Esophagus muscularis mucosa (tissue), 4 donors: ENCODE measurements around the gene ASAH2B. TPM values are rescaled to one million over a fixed set of nuclear protein-coding genes. Genes with fewer than 3 reads are reported as not detected.
A peak's percentile ranks its signal among the peaks of the same experiment; 100 is the strongest.
"Not testable (repeated sequence)": the region's sequence is repeated elsewhere in the genome, so short reads cannot be mapped to it uniquely, and the experiment has no call there.

Source experiments
- DNase-seq: peaks from one replicate; pipeline ENCODE4 v3.0.0-alpha.2; 2017; ENCODE audit errors: extremely low spot score
- H3K27ac ChIP-seq, 4 donors: fragments of 200-600 bp; sonication (generic); replicated peaks in 1 of 4; 1 replicate in 3 of 4; 2 replicates in 1 of 4; pipeline ENCODE4 v1.5.1; 2016 to 2019; ENCODE audit warnings: mild to moderate bottlenecking in 1 of 4
- H3K27me3 ChIP-seq, 4 donors: fragments of 200-600 bp; sonication (generic); one replicate each; pipeline versions ENCODE4 v1.5.1 to v1.6.0; 2016 to 2019
- H3K36me3 ChIP-seq, 4 donors: fragments of 200-600 bp; sonication (generic); one replicate each; pipeline ENCODE4 v1.5.1; 2016 to 2019
- H3K4me1 ChIP-seq, 4 donors: fragments of 200-600 bp; sonication (generic); one replicate each; pipeline ENCODE4 v1.5.1; 2016 to 2019
- H3K4me3 ChIP-seq, 4 donors: fragments of 200-600 bp; sonication (generic); 1 replicate in 2 of 4; 2 replicates in 2 of 4; pipeline ENCODE4 v1.5.1; 2016 to 2019; ENCODE audit warnings: mild to moderate bottlenecking in 4 of 4, moderate library complexity in 1 of 4
- H3K9me3 ChIP-seq, 4 donors: fragments of 200-600 bp; sonication (generic); 1 replicate in 3 of 4; 2 replicates in 1 of 4; pipeline ENCODE4 v1.5.1; 2016 to 2019
- EP300 ChIP-seq: sonication (generic); formaldehyde crosslinking; IDR thresholded peaks from one replicate; pipeline ENCODE4 v1.6.1; 2017; ENCODE audit warnings: antibody characterized with exemption
- POLR2A ChIP-seq: fragments of 450-650 bp; IDR thresholded peaks from one replicate; pipeline ENCODE4 v1.6.1; 2017; ENCODE audit warnings: antibody characterized with exemption, moderate library complexity, mild to moderate bottlenecking, low read depth
- POLR2AphosphoS5 ChIP-seq, 2 donors: sonication (generic); formaldehyde crosslinking; IDR thresholded peaks; one replicate each; pipeline ENCODE4 v1.6.1; 2017; ENCODE audit warnings: antibody characterized with exemption in 2 of 2
- WGBS: methylation state at CpG from one replicate; pipeline ENCODE4 v1.1.5; 2018; 5-methylcytosine and 5-hydroxymethylcytosine counted together
- intact Hi-C: fragments of 100-400 bp; cut with DNase I; formaldehyde crosslinking; loops from one replicate; pipeline ENCODE4 v1.15.1; 2023
- total RNA-seq, 4 donors: library from RNA; depleted of rRNA; stranded (reverse); fragments of >200 nt; gene quantifications; one replicate each; pipeline versions ENCODE4 v1.1.0 to v1.2.1, GENCODE V29; 2016
- TF ChIP-seq, protein P1 (sequence below), 3 experiments: fragments of 200-600 bp in 2 of 3; fragments of 450-650 bp in 1 of 3; sonication (generic) in 2 of 3; IDR thresholded peaks; one replicate each; pipeline ENCODE4 v1.5.1; 2017 to 2019; ENCODE audit warnings: antibody characterized with exemption in 3 of 3, mild to moderate bottlenecking in 2 of 3, moderate library complexity in 1 of 3

ASAH2B gene
- total RNA-seq, 4 donors from 2014 or later, result 0.66 to 2.9 (median 1.7) TPM

DNA sequence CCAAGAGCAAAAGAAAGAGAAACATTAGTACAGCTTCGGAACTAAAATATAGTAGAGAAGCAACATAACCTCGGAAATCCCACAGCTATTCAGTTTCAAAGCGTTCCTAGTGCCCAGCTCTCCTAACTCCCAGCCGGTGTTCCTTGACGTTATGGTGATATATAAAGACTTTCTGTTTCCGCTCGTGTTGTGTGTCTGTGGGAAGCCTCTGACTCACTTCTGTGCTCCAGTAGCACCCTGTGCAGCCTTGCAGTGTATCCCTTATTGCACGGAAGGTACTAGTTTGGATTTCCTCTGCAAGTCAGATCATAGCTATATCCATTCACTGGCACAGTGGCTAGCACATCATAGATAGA lies 535 bp downstream of the ASAH2B start:
- under 1% methylated on average over 8 of the region's 8 CpGs for WGBS
- Histone ChIP-seq H3K27ac (peak overlapping the region; percentile 74 to 85 (median 80)), H3K27me3 (no peaks in the 10 kb centered on the region), H3K9me3 (no peaks in the 10 kb centered on the region), H3K4me1 (peaks cover 2 to 14% (median 14%) of the 10 kb centered on the region in 4 donors), H3K4me3 (peak overlapping the region; percentile 75 to 82 (median 77)), H3K36me3 (no peaks in the 10 kb centered on the region)
- TF ChIP-seq, protein P1, sequence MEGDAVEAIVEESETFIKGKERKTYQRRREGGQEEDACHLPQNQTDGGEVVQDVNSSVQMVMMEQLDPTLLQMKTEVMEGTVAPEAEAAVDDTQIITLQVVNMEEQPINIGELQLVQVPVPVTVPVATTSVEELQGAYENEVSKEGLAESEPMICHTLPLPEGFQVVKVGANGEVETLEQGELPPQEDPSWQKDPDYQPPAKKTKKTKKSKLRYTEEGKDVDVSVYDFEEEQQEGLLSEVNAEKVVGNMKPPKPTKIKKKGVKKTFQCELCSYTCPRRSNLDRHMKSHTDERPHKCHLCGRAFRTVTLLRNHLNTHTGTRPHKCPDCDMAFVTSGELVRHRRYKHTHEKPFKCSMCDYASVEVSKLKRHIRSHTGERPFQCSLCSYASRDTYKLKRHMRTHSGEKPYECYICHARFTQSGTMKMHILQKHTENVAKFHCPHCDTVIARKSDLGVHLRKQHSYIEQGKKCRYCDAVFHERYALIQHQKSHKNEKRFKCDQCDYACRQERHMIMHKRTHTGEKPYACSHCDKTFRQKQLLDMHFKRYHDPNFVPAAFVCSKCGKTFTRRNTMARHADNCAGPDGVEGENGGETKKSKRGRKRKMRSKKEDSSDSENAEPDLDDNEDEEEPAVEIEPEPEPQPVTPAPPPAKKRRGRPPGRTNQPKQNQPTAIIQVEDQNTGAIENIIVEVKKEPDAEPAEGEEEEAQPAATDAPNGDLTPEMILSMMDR (IDR thresholded peaks at IDR 0.05), result no peak
- no peak for TF ChIP-seq POLR2A
- no peak for TF ChIP-seq POLR2AphosphoS5 (IDR thresholded peaks at IDR 0.05)
- TF ChIP-seq EP300, result no peak
- intact Hi-C loops, result no loop called here
- no peak for DNase-seq

DNA sequence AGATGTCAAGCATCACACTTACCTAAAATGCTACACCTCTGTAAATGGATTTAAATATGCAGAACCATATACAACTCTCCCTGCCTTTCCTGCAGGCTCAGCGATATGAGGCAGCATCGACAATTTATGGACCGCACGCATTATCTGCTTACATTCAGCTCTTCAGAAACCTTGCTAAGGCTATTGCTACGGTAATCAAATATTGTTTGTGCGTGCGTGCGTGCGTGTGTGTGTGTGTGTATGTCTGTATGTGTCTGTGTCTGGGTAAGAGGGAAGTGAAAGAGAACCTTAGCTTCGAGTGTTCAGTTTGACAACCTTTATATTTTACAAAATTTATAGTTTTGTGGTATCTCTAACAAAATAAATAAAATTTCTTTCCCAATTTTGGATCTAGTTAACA lies 3.1 kb downstream of the ASAH2B start:
- H3K27ac ChIP-seq, DNase-seq, intact Hi-C loops, H3K9me3 ChIP-seq, H3K4me3 ChIP-seq, H3K36me3 ChIP-seq, H3K27me3 ChIP-seq: not testable (repeated sequence)
- 92% methylated on average over 10 of the region's 10 CpGs for WGBS
- H3K4me1 ChIP-seq, result peaks cover 2 to 14% (median 14%) of the 10 kb centered on the region in 4 donors

DNA sequence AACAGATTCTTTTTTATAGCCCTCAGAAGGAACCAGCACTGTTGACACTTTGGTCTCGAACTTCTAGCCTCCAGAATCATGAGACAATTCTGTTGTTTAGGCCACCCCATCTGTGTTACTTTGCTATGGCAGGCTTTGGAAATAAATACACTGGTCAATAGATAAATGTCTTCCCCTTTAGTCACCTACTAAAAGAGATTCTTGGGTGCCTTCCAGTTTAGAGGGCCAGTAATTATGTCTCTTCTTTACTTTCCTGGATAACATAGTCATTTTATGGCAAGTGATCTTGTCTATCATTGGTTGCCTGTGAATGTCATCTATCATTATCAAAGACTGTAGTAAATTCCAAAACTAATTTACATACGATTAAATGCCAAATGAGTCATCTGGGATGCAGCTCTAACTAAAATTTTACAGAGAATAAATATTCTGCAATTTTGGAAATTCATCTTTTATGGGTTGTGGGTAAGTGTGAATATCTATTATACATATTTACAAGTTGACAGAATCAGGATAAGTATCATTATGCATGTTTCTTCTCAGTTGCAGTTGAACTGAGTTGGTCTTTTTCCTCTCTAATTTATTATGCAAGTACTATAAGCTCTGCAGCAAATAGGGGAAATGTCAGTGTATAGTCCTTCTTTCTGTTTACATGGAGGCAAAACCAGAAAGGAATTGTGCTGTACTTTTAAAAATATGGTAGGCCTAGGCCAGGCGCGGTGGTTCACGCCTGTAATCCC lies 27.2 kb downstream of the ASAH2B start:
- H3K27me3 ChIP-seq, result not testable (repeated sequence)

GRCh38 chr10:50772042-50772441 lies 32.3 kb downstream of the ASAH2B start:
- H3K4me1 ChIP-seq, H3K4me3 ChIP-seq, intact Hi-C loops, H3K36me3 ChIP-seq, DNase-seq, H3K27me3 ChIP-seq, H3K27ac ChIP-seq, H3K9me3 ChIP-seq: not testable (repeated sequence)
- WGBS, result 94% methylated on average over 2 of the region's 3 CpGs

More for the DNA sequence above, 27.2 kb downstream of the ASAH2B start:
- DNase-seq, H3K4me1 ChIP-seq, H3K4me3 ChIP-seq, H3K9me3 ChIP-seq, intact Hi-C loops, H3K36me3 ChIP-seq, H3K27ac ChIP-seq: not testable (repeated sequence)
- WGBS, result 94% methylated on average over 4 of the region's 5 CpGs

- H3K36me3 ChIP-seq, H3K27ac ChIP-seq, H3K9me3 ChIP-seq, H3K4me1 ChIP-seq, H3K27me3 ChIP-seq, DNase-seq, intact Hi-C loops, H3K4me3 ChIP-seq: not testable (repeated sequence)
- 57% methylated on average over 2 of the region's 2 CpGs for WGBS
These were observed 35.1 kb downstream of the ASAH2B start for GRCh38 chr10:50774868-50775267.

DNA sequence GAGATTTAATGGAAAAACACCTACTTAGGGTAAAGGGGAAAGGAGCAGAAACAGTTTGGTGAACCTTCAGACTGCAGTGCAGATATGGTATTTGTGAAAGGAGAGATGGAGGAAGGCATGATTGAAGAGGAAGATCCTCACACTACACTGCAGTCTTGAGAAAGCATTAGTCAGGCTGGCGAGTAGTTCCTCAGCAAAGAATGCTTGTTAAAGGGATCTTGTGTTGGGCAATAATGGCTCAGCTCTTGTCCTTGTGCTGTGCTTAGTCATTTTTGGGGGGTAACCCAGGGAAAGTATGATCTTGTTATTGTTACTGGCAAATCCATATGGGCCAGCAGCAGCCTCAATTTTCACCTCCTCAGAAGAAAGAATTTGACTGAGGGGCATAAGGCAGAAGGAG lies 40.3 kb downstream of the ASAH2B start:
- intact Hi-C loops, H3K4me1 ChIP-seq, DNase-seq, H3K27ac ChIP-seq, H3K27me3 ChIP-seq, H3K36me3 ChIP-seq, H3K4me3 ChIP-seq, H3K9me3 ChIP-seq: not testable (repeated sequence)
- WGBS, result 80% methylated on average over 1 of the region's 1 CpG

DNA sequence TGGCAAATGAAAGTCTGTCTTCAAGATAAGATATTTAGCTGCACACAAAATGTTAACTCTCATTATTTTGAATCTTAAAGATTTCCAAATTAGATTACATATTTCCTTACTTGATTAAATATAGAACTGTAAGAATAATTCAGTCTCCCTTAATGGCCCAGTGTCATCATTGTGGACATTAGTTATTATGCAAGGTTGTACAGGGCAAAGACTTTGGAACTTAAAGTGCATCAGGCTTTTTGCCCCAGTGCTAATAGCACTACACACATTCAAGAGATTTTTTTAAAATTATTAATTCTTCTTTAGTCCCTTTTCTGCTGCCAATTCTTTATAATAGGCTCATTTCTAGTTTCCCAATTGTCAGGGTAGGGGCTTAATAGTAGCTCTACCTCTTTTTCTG lies 42.3 kb downstream of the ASAH2B start:
- intact Hi-C loops, H3K4me1 ChIP-seq, H3K27me3 ChIP-seq, H3K4me3 ChIP-seq, H3K27ac ChIP-seq, H3K36me3 ChIP-seq, H3K9me3 ChIP-seq, DNase-seq: not testable (repeated sequence)

- H3K9me3 ChIP-seq, H3K36me3 ChIP-seq, H3K4me1 ChIP-seq, H3K4me3 ChIP-seq, H3K27me3 ChIP-seq, intact Hi-C loops, DNase-seq, H3K27ac ChIP-seq: not testable (repeated sequence)
- WGBS, result 71% methylated on average over 3 of the region's 5 CpGs
These were observed 48.2 kb downstream of the ASAH2B start for GRCh38 chr10:50787962-50788361.
